Esophagus muscularis mucosa (tissue), 4 donors: ENCODE results near the gene SLC22A4. TPM values are rescaled to one million over a fixed set of nuclear protein-coding genes. Genes with fewer than 3 reads are reported as not detected.

Experiments used
- DNase-seq: peaks from one replicate; pipeline ENCODE4 v3.0.0-alpha.2; 2017; ENCODE audit errors: extremely low spot score
- H3K27ac ChIP-seq, 4 donors: fragments of 200-600 bp; sonication (generic); replicated peaks in 1 of 4; 1 replicate in 3 of 4; 2 replicates in 1 of 4; pipeline ENCODE4 v1.5.1; 2016 to 2019; ENCODE audit warnings: mild to moderate bottlenecking in 1 of 4
- H3K27me3 ChIP-seq, 4 donors: fragments of 200-600 bp; sonication (generic); one replicate each; pipeline versions ENCODE4 v1.5.1 to v1.6.0; 2016 to 2019
- H3K36me3 ChIP-seq, 4 donors: fragments of 200-600 bp; sonication (generic); one replicate each; pipeline ENCODE4 v1.5.1; 2016 to 2019
- H3K4me1 ChIP-seq, 4 donors: fragments of 200-600 bp; sonication (generic); one replicate each; pipeline ENCODE4 v1.5.1; 2016 to 2019
- H3K4me3 ChIP-seq, 4 donors: fragments of 200-600 bp; sonication (generic); 1 replicate in 2 of 4; 2 replicates in 2 of 4; pipeline ENCODE4 v1.5.1; 2016 to 2019; ENCODE audit warnings: mild to moderate bottlenecking in 4 of 4, moderate library complexity in 1 of 4
- H3K9me3 ChIP-seq, 4 donors: fragments of 200-600 bp; sonication (generic); 1 replicate in 3 of 4; 2 replicates in 1 of 4; pipeline ENCODE4 v1.5.1; 2016 to 2019
- CTCF ChIP-seq, 3 experiments: fragments of 200-600 bp in 2 of 3; fragments of 450-650 bp in 1 of 3; sonication (generic) in 2 of 3; IDR thresholded peaks; one replicate each; pipeline ENCODE4 v1.5.1; 2017 to 2019; ENCODE audit warnings: antibody characterized with exemption in 3 of 3, mild to moderate bottlenecking in 2 of 3, moderate library complexity in 1 of 3
- EP300 ChIP-seq: sonication (generic); formaldehyde crosslinking; IDR thresholded peaks from one replicate; pipeline ENCODE4 v1.6.1; 2017; ENCODE audit warnings: antibody characterized with exemption
- POLR2A ChIP-seq: fragments of 450-650 bp; IDR thresholded peaks from one replicate; pipeline ENCODE4 v1.6.1; 2017; ENCODE audit warnings: antibody characterized with exemption, moderate library complexity, mild to moderate bottlenecking, low read depth
- POLR2AphosphoS5 ChIP-seq, 2 donors: sonication (generic); formaldehyde crosslinking; IDR thresholded peaks; one replicate each; pipeline ENCODE4 v1.6.1; 2017; ENCODE audit warnings: antibody characterized with exemption in 2 of 2
- WGBS: methylation state at CpG from one replicate; pipeline ENCODE4 v1.1.5; 2018; 5-methylcytosine and 5-hydroxymethylcytosine counted together
- intact Hi-C: fragments of 100-400 bp; cut with DNase I; formaldehyde crosslinking; loops from one replicate; pipeline ENCODE4 v1.15.1; 2023
- total RNA-seq, 4 donors: library from RNA; depleted of rRNA; stranded (reverse); fragments of >200 nt; gene quantifications; one replicate each; pipeline versions ENCODE4 v1.1.0 to v1.2.1, GENCODE V29; 2016

The SLC22A4 gene
- total RNA-seq, 4 donors from 2014 or later = 0.42 to 1.7 (median 1.0) TPM

GRCh38 chr5:132371603-132371994 is 77.4 kb downstream of the SLC22A4 start:
- 89% methylated on average over 1 of the region's 5 CpGs for WGBS
- intact Hi-C loops = no loop called here
- Histone ChIP-seq H3K36me3 (no peaks in the 10 kb centered on the region), H3K4me1 (peaks cover 25 to 45% (median 38%) of the 10 kb centered on the region in 4 donors), H3K9me3 (no peaks in the 10 kb centered on the region), H3K4me3 (no peak overlapping the region), H3K27ac (peak overlapping the region in 1 of 4 donors; percentile 92), H3K27me3 (no peaks in the 10 kb centered on the region)
- no peak for DNase-seq
- TF ChIP-seq CTCF (IDR thresholded peaks at IDR 0.05) = no peak
- no peak for TF ChIP-seq POLR2A
- no peak for TF ChIP-seq POLR2AphosphoS5 (IDR thresholded peaks at IDR 0.05)
- TF ChIP-seq EP300 = no peak

- DNase-seq = no peak
- H3K4me1 ChIP-seq = peaks cover 30 to 50% (median 43%) of the 10 kb centered on the region in 4 donors
- TF ChIP-seq CTCF (IDR thresholded peaks at IDR 0.05) = no peak
- TF ChIP-seq EP300 = no peak
- 70% methylated on average over 2 of the region's 2 CpGs for WGBS
- no peak overlapping the region for H3K4me3 ChIP-seq
- no peaks in the 10 kb centered on the region for H3K9me3 ChIP-seq
- H3K36me3 ChIP-seq = no peaks in the 10 kb centered on the region
- no peak overlapping the region for H3K27ac ChIP-seq
- H3K27me3 ChIP-seq = no peaks in the 10 kb centered on the region
- intact Hi-C loops = no loop called here
Measured at GRCh38 chr5:132372127-132372526, 77.9 kb downstream of the SLC22A4 start.

- TF ChIP-seq POLR2A (no peak), CTCF (IDR thresholded peaks at IDR 0.05) (no peak), EP300 (no peak), POLR2AphosphoS5 (IDR thresholded peaks at IDR 0.05) (no peak)
- peaks cover 30 to 55% (median 46%) of the 10 kb centered on the region in 4 donors for H3K4me1 ChIP-seq
Measured at GRCh38 chr5:132372542-132372941, 78.3 kb downstream of the SLC22A4 start.

GRCh38 chr5:132375957-132376356 is 81.8 kb downstream of the SLC22A4 start:
- DNase-seq = no peak
- intact Hi-C loops = no loop called here
- peaks cover 0 to 27% (median 15%) of the 10 kb centered on the region in 4 donors for H3K36me3 ChIP-seq
- 94% methylated on average over 3 of the region's 3 CpGs for WGBS
- peaks cover 24 to 42% (median 31%) of the 10 kb centered on the region in 4 donors for H3K4me1 ChIP-seq
- no peak overlapping the region for H3K27ac ChIP-seq
- no peaks in the 10 kb centered on the region for H3K27me3 ChIP-seq
- no peak overlapping the region for H3K4me3 ChIP-seq
- H3K9me3 ChIP-seq = no peaks in the 10 kb centered on the region
- no peak for TF ChIP-seq EP300
- TF ChIP-seq POLR2AphosphoS5 (IDR thresholded peaks at IDR 0.05) = no peak
- TF ChIP-seq CTCF (IDR thresholded peaks at IDR 0.05) = no peak
- TF ChIP-seq POLR2A = no peak

More at GRCh38 chr5:132372542-132372941, 78.3 kb downstream of the SLC22A4 start:
- Histone ChIP-seq H3K4me3 (no peak overlapping the region), H3K9me3 (no peaks in the 10 kb centered on the region), H3K27ac (no peak overlapping the region), H3K27me3 (no peaks in the 10 kb centered on the region), H3K36me3 (no peaks in the 10 kb centered on the region)
- intact Hi-C loops = no loop called here
- DNase-seq = no peak
